ENCODE results near the gene FAM117A. TPM values are rescaled to one million over a fixed set of nuclear protein-coding genes. Genes with fewer than 3 reads are reported as not detected.

FAM117A gene
- total and polyA plus RNA-seq, 2 of the 4 experiments (the other 2 are of a cell fraction), result 0.72 to 3.4 TPM

DNA sequence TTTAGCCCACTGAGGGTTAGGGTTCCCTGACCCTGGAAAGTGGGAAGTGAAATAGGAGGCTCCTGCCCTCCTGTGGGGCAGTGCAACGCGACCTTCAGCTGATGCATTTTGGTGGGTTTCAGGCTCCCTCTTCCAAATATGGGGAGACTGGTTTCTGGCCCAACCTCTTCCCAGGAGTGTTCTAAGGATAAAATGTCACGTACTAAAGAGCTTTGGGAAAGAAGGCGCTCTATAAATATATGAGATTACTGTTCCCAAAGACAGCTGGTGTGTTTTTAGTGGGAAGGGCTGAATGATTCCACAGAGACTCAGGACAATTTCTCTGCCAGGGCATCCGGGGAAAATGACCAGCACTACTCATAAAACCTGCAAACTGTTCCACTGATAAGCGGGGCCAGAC is 65.9 kb downstream of the FAM117A start:
- Histone ChIP-seq H4K8ac (ENCODE audit: low read depth in 2 of 2, low read length in 2 of 2) (no peak overlapping the region), H2AFZ (replicated peaks; ENCODE audit: low read length, poor library complexity) (no peak overlapping the region), H3K9me3 (ENCODE audit: control insufficient read depth, insufficient read depth, low read length) (no peaks in the 10 kb centered on the region), H3K23ac (ENCODE audit: low read depth, low read length) (no peak overlapping the region), H2BK5ac (ENCODE audit: low read depth, low read length, poor library complexity, severe bottlenecking) (no peak overlapping the region), H2BK15ac (ENCODE audit: low read depth, low read length) (no peak overlapping the region), H3K27me3 (ENCODE audit: control insufficient read depth, insufficient read depth, low read length) (peaks cover 4% of the 10 kb centered on the region), H2AK9ac (replicated peaks; ENCODE audit: low read depth, low read length, poor library complexity) (no peak overlapping the region), H3K9me1 (ENCODE audit: insufficient read depth, low read length) (no peaks in the 10 kb centered on the region), H3K79me1 (ENCODE audit: low read depth in 1 of 2, low read length in 2 of 2) (no peaks in the 10 kb centered on the region), H2AK5ac (ENCODE audit: low read depth, low read length) (no peak overlapping the region), H3K4ac (ENCODE audit: low read depth, low read length) (no peak overlapping the region), H4K91ac (ENCODE audit: insufficient read depth, low read depth, low read length) (no peak overlapping the region), H3K4me2 (ENCODE audit: low read depth, low read length) (no peak overlapping the region), H3K14ac (replicated peaks; ENCODE audit: low read depth, low read length) (no peak overlapping the region), H3K4me3 (ENCODE audit: insufficient read depth, low read depth, low read length) (no peak overlapping the region), H3K56ac (ENCODE audit: extremely low read depth, insufficient read depth, low read length) (no peak overlapping the region), H2BK20ac (ENCODE audit: low read depth, low read length) (no peak overlapping the region), H3K18ac (ENCODE audit: low read depth, low read length) (no peak overlapping the region), H2BK120ac (ENCODE audit: low read depth, low read length) (no peak overlapping the region), H3K4me1 (ENCODE audit: control insufficient read depth, insufficient read depth, low read length) (no peaks in the 10 kb centered on the region), H3K36me3 (ENCODE audit: control insufficient read depth, insufficient read depth, low read length) (peaks cover 27% of the 10 kb centered on the region), H3K9ac (ENCODE audit: low read depth, low read length) (no peak overlapping the region), H4K20me1 (ENCODE audit: insufficient read depth, low read length) (no peaks in the 10 kb centered on the region), H4K5ac (ENCODE audit: low read depth, low read length) (no peak overlapping the region), H3K27ac (ENCODE audit: insufficient read depth, low read length) (no peak overlapping the region)
- no TSS peak for BruUV-seq (replicated peaks)
- DNase-seq, result no peak
- WGBS, 2 experiments (ENCODE audit: extremely low coverage in 2 of 2, insufficient read length in 1 of 2), result no CpG with 5 or more reads among the region's 6 CpGs
- TF ChIP-seq MXI1 (IDR thresholded peaks at IDR 0.05; ENCODE audit: borderline replicate concordance, low read depth, low read length), result no peak
- no peak for TF ChIP-seq POLR2A (IDR thresholded peaks at IDR 0.05; ENCODE audit: low read depth, low read length)
- TF ChIP-seq RCOR1 (IDR thresholded peaks at IDR 0.05; ENCODE audit: insufficient replicate concordance, low read length), result no peak
- no peak for TF ChIP-seq MAZ (IDR thresholded peaks at IDR 0.05; ENCODE audit: borderline replicate concordance, low read depth, low read length)
- TF ChIP-seq, protein P1, sequence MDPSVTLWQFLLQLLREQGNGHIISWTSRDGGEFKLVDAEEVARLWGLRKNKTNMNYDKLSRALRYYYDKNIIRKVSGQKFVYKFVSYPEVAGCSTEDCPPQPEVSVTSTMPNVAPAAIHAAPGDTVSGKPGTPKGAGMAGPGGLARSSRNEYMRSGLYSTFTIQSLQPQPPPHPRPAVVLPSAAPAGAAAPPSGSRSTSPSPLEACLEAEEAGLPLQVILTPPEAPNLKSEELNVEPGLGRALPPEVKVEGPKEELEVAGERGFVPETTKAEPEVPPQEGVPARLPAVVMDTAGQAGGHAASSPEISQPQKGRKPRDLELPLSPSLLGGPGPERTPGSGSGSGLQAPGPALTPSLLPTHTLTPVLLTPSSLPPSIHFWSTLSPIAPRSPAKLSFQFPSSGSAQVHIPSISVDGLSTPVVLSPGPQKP (IDR thresholded peaks at IDR 0.05; ENCODE audit: borderline replicate concordance, low read depth, low read length), result no peak
- TF ChIP-seq, protein P2, sequence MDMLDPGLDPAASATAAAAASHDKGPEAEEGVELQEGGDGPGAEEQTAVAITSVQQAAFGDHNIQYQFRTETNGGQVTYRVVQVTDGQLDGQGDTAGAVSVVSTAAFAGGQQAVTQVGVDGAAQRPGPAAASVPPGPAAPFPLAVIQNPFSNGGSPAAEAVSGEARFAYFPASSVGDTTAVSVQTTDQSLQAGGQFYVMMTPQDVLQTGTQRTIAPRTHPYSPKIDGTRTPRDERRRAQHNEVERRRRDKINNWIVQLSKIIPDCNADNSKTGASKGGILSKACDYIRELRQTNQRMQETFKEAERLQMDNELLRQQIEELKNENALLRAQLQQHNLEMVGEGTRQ (IDR thresholded peaks at IDR 0.05; ENCODE audit: low read depth, low read length), result no peak
- TF ChIP-seq FOS (IDR thresholded peaks at IDR 0.05; ENCODE audit: low read depth, low read length), result no peak
- no peak for TF ChIP-seq RFX5 (IDR thresholded peaks at IDR 0.05; ENCODE audit: low read depth, low read length)
- TF ChIP-seq CEBPB (IDR thresholded peaks at IDR 0.05; ENCODE audit: low read depth, low read length), result no peak
- no peak for TF ChIP-seq NFE2L2 (IDR thresholded peaks at IDR 0.05; ENCODE audit: low read depth, low read length)
- no peak for TF ChIP-seq RAD21 (IDR thresholded peaks at IDR 0.05; ENCODE audit: low read length)
- TF ChIP-seq CHD1 (IDR thresholded peaks at IDR 0.05; ENCODE audit: low read depth, low read length), result no peak
- no peak for TF ChIP-seq SMC3 (IDR thresholded peaks at IDR 0.05; ENCODE audit: low read depth, low read length)
- no peak for TF ChIP-seq MAFK (IDR thresholded peaks at IDR 0.05; ENCODE audit: low read depth, low read length)
- TF ChIP-seq, protein P3, sequence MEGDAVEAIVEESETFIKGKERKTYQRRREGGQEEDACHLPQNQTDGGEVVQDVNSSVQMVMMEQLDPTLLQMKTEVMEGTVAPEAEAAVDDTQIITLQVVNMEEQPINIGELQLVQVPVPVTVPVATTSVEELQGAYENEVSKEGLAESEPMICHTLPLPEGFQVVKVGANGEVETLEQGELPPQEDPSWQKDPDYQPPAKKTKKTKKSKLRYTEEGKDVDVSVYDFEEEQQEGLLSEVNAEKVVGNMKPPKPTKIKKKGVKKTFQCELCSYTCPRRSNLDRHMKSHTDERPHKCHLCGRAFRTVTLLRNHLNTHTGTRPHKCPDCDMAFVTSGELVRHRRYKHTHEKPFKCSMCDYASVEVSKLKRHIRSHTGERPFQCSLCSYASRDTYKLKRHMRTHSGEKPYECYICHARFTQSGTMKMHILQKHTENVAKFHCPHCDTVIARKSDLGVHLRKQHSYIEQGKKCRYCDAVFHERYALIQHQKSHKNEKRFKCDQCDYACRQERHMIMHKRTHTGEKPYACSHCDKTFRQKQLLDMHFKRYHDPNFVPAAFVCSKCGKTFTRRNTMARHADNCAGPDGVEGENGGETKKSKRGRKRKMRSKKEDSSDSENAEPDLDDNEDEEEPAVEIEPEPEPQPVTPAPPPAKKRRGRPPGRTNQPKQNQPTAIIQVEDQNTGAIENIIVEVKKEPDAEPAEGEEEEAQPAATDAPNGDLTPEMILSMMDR (conservative IDR thresholded peaks at IDR 0.05; ENCODE audit: low read depth, low read length), result no peak
- no peak for TF ChIP-seq BHLHE40 (IDR thresholded peaks at IDR 0.05; ENCODE audit: low read depth, low read length)
- CTCF ChIA-PET, result interaction anchor here (0.6 to 3.1 kb wide), 8 partner anchors 11 to 176 kb away, joined by 3 to 16 read pairs (median 4); no protein-coding TSS in a partner anchor
- POLR2A ChIA-PET (ENCODE audit: unreplicated experiment), result no interaction called here
- dilution Hi-C loops (cut with HindIII; ENCODE audit: low sequenced_read_pairs, unreplicated experiment), result no loop called here
- no peak for ATAC-seq (ENCODE audit: low read depth)
- intact Hi-C loops (cut with micrococcal nuclease), result no loop called here
- in situ Hi-C loops (cut with MboI; ENCODE audit: low sequenced_read_pairs), result loop anchor here (5.0 kb wide), 1 partner anchor 126 kb away; no protein-coding TSS in a partner anchor
